Activated naive CD4-positive, alpha-beta T cell treated with anti-CD3 and anti-CD28 coated beads, Interleukin-2, amount 10 ng/mL, durations not matched to agents 7 days and 5 days (primary cell): ENCODE data around the gene MRPL21.
A peak's percentile ranks its signal among the peaks of the same experiment; 100 is the strongest.
"Not testable (repeated sequence)": the region's sequence is repeated elsewhere in the genome, so short reads cannot be mapped to it uniquely, and the experiment has no call there.

ENCODE experiments used
- CTCF ChIA-PET: fragments of 350-600 bp; sonication (Branson Sonifier 250); formaldehyde crosslinking; loops from one replicate; lab custom pipeline; 2021; ENCODE audit warnings: antibody characterized with exemption; lab: Charles Lee
- DNase-seq: peaks from one replicate; pipeline ENCODE4 v3.0.0-alpha.2; 2020
- H3K27ac Mint-ChIP-seq: one replicate; pipeline ENCODE4 v1.8.0; 2021; ENCODE audit warnings: mild to moderate bottlenecking, moderate library complexity, mixed read lengths
- H3K27me3 Mint-ChIP-seq: one replicate; pipeline ENCODE4 v1.8.0; 2021; ENCODE audit warnings: mild to moderate bottlenecking, mixed read lengths
- H3K36me3 Mint-ChIP-seq: one replicate; pipeline ENCODE4 v1.8.0; 2021; ENCODE audit warnings: mixed read lengths
- H3K4me1 Mint-ChIP-seq: one replicate; pipeline ENCODE4 v1.8.0; 2021; ENCODE audit warnings: mixed read lengths
- H3K4me3 Mint-ChIP-seq: one replicate; pipeline ENCODE4 v1.8.0; 2021; ENCODE audit warnings: mild to moderate bottlenecking, moderate library complexity, mixed read lengths
- H3K9me3 Mint-ChIP-seq: one replicate; pipeline ENCODE4 v1.8.0; 2021; ENCODE audit warnings: mixed read lengths

MRPL21 gene

GRCh38 chr11:68881320-68881719, 22.3 kb downstream of the MRPL21 start:
- CTCF ChIA-PET = no interaction called here
- H3K27ac Mint-ChIP-seq = no peak overlapping the region
- H3K36me3 Mint-ChIP-seq = peaks cover 2% of the 10 kb centered on the region
- no peaks in the 10 kb centered on the region for H3K4me1 Mint-ChIP-seq
- no peak overlapping the region for H3K4me3 Mint-ChIP-seq
- H3K27me3 Mint-ChIP-seq = no peaks in the 10 kb centered on the region
- no peak for DNase-seq
- H3K9me3 Mint-ChIP-seq = no peaks in the 10 kb centered on the region

DNA sequence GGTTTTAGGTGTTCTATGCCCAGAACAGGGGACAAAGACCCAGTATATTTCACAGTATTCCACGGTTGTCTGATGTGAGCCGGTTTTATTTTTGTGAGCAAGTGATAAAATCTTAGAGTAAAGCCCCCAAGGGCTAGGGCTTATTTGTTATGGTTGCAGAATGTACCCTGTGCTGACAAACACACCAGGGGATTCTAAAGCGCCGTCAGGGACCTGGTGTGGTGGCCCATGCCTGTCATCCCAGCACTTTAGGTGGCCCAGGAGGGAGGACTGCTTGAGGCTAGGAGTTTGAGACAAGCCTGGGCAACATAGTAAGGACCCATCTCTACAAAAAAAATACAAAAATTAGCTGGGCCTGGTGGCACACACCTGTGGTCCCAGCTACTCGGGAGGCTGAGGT, 22.8 kb downstream of the MRPL21 start:
- Mint-ChIP-seq H3K9me3 (no peaks in the 10 kb centered on the region), H3K36me3 (peaks cover 2% of the 10 kb centered on the region), H3K27me3 (no peaks in the 10 kb centered on the region), H3K4me3 (no peak overlapping the region), H3K27ac (no peak overlapping the region), H3K4me1 (no peaks in the 10 kb centered on the region)
- CTCF ChIA-PET = no interaction called here
- no peak for DNase-seq

GRCh38 chr11:68878022-68878421, 25.6 kb downstream of the MRPL21 start:
- no peak for DNase-seq
- Mint-ChIP-seq H3K27ac (no peak overlapping the region), H3K4me3 (no peak overlapping the region), H3K9me3 (no peaks in the 10 kb centered on the region), H3K27me3 (no peaks in the 10 kb centered on the region), H3K36me3 (peaks cover 2% of the 10 kb centered on the region), H3K4me1 (peaks cover 3% of the 10 kb centered on the region)
- CTCF ChIA-PET = no interaction called here

DNA sequence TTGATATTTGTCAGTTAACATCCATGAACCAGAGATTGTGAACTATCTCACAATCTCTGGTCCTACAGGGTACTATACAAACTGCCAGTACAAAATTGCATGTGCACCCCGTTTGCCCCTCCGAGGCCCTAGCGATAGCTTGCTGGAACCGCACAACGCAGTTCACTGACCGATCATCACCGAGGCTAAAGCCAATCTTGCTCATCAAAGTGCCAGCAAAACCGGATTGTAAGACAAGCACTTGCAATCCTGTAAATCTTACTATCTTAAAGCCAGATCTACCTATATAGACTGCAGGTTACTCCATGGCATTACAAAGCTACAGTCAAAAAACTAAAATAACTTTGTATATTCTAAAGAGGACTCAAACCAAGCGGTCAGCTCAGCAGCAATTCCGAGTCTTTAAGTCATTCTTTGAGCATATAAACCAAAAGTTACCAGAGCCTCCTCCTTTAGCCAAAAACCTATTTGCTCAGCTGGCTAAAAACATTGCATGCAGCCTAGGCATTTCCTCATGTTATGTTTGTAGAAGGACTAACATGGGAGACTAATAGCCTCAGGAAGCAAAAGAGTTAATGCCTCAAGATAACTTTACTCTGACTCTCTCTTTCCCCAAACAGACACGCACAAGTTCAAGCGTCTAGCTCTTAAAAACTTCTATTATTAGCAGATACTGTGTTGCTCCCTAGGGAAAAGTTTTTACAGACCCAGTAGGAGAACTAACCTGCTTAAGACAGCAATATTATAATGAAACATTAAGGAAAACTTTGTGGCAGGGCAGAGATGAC, 31.2 kb downstream of the MRPL21 start:
- DNase-seq = no peak
- Mint-ChIP-seq H3K36me3 (no peaks in the 10 kb centered on the region), H3K9me3 (no peaks in the 10 kb centered on the region), H3K27ac (no peak overlapping the region), H3K27me3 (peaks cover 41% of the 10 kb centered on the region), H3K4me3 (no peak overlapping the region), H3K4me1 (peaks cover 14% of the 10 kb centered on the region)
- CTCF ChIA-PET = no interaction called here

GRCh38 chr11:68870470-68870869, 33.2 kb downstream of the MRPL21 start:
- Mint-ChIP-seq H3K27me3 (peaks cover 41% of the 10 kb centered on the region), H3K4me3 (peak overlapping the region; percentile 64), H3K4me1 (peaks cover 14% of the 10 kb centered on the region), H3K27ac (no peak overlapping the region), H3K36me3 (no peaks in the 10 kb centered on the region), H3K9me3 (no peaks in the 10 kb centered on the region)
- DNase-seq = no peak
- CTCF ChIA-PET = no interaction called here

DNA sequence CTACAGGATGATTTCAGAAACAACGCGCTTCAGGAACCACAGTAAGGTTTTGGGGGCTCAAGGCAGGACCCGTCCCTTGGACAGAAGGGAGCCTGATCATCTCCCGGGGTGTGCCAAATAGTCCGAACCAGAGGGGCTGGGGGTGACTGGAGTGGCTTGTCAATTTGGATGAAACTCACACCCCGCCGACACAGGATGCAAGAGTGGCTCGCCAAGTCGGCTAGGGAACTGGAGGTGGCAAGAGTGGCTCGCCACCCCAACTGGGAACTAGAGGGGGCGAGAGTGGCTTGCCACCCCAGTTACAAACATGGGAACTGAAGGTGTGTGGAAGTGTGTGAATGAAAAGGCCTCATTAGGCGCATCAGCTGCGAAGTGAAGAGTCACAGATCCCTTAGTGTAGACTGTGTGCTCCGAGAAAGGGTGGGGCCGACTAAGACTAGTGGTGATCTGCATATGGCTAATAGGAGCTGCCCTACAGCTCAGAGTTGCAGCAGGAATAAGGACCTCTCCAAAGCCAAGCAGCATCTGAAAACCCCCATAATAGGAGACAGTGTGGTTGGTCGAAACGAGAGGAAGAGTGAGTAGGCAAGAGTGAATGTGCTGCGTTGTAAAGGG, 35.3 kb downstream of the MRPL21 start:
- H3K36me3 Mint-ChIP-seq = no peaks in the 10 kb centered on the region

DNA sequence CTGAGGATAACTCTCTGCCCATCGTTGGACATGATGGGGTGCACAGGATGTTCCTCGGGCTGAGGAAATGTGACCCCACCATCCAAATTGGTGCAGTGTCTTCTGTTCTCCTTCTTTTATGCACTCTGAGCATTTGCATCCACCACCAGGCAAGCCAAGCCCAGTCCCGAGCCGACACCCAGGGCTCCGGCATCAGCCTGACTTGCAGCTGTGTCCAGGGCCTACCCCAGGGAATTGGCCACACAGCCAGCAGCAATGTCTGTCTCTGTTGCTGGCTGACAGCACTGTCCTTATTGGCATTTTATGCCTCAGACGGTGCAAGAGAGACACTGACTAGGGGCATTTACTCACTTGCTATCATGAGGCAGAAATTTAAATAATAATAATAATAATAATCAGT, 36.6 kb downstream of the MRPL21 start:
- Mint-ChIP-seq H3K9me3 (peaks cover 8% of the 10 kb centered on the region), H3K4me3 (no peak overlapping the region), H3K36me3 (no peaks in the 10 kb centered on the region), H3K4me1 (peaks cover 11% of the 10 kb centered on the region), H3K27me3 (peaks cover 37% of the 10 kb centered on the region), H3K27ac (no peak overlapping the region)
- CTCF ChIA-PET = no interaction called here
- no peak for DNase-seq

More for the DNA sequence above, 35.3 kb downstream of the MRPL21 start:
- peaks cover 41% of the 10 kb centered on the region for H3K27me3 Mint-ChIP-seq
- no peak overlapping the region for H3K4me3 Mint-ChIP-seq
- no peak overlapping the region for H3K27ac Mint-ChIP-seq
- CTCF ChIA-PET = no interaction called here
- peaks cover 3% of the 10 kb centered on the region for H3K9me3 Mint-ChIP-seq
- H3K4me1 Mint-ChIP-seq = peaks cover 11% of the 10 kb centered on the region
- no peak for DNase-seq

DNA sequence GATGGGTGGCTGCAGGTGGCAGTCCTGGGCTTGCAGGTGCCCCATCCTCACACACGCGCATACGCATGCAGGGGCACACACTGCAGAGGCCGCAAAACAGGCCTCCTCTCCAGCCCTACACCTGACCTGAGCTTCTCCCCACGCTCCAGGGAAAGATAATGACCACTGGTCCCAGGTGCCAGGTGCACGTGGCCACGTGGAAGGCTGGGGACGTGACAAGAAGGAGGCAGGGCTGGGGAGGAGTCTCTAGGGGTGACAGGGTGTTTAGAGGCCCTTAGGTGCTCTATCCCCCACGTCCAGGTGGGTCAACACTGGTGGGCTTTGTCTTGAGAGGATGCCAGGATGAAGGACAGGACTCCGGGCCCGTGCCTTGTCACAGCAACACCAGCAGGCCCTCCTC, 38.4 kb downstream of the MRPL21 start:
- H3K27me3 Mint-ChIP-seq = peaks cover 24% of the 10 kb centered on the region
- peaks cover 9% of the 10 kb centered on the region for H3K4me1 Mint-ChIP-seq
- H3K9me3 Mint-ChIP-seq = peaks cover 8% of the 10 kb centered on the region
- CTCF ChIA-PET = no interaction called here
- no peak for DNase-seq
- H3K27ac Mint-ChIP-seq = no peak overlapping the region
- no peak overlapping the region for H3K4me3 Mint-ChIP-seq
- H3K36me3 Mint-ChIP-seq = no peaks in the 10 kb centered on the region

- CTCF ChIA-PET = no interaction called here
- DNase-seq = no peak
Measured at GRCh38 chr11:68863553-68864265, 39.9 kb downstream of the MRPL21 start.

GRCh38 chr11:68862421-68862820, 41.2 kb downstream of the MRPL21 start:
- H3K4me1 Mint-ChIP-seq = no peaks in the 10 kb centered on the region
- H3K36me3 Mint-ChIP-seq = no peaks in the 10 kb centered on the region
- H3K27ac Mint-ChIP-seq = no peak overlapping the region
- peaks cover 8% of the 10 kb centered on the region for H3K9me3 Mint-ChIP-seq
- H3K4me3 Mint-ChIP-seq = no peak overlapping the region
- peaks cover 7% of the 10 kb centered on the region for H3K27me3 Mint-ChIP-seq
- CTCF ChIA-PET = no interaction called here
- no peak for DNase-seq

More at GRCh38 chr11:68863553-68864265, 39.9 kb downstream of the MRPL21 start:
- Mint-ChIP-seq H3K4me1 (no peaks in the 10 kb centered on the region), H3K9me3 (peaks cover 8% of the 10 kb centered on the region), H3K27ac (no peak overlapping the region), H3K4me3 (no peak overlapping the region), H3K36me3 (no peaks in the 10 kb centered on the region), H3K27me3 (peaks cover 9% of the 10 kb centered on the region)

DNA sequence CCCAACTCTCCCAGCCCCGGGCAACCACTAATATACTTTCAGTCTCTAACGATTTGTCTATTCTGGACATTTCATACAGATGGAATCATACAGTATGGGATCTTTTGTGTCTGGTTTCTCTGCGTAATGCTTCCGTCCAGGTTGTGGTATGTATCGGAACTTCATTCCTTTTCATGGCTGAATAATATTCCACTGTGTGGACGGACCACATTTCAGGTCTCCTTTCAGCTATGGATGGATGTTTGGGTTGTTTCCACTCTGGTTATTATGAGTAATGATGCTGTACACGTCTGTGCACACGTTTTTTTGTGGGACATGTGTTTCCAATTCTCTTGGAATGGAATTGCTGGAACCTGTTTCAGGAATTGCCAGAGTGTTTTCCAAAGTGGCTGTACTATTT, 44.5 kb downstream of the MRPL21 start:
- no peak overlapping the region for H3K27ac Mint-ChIP-seq

DNA sequence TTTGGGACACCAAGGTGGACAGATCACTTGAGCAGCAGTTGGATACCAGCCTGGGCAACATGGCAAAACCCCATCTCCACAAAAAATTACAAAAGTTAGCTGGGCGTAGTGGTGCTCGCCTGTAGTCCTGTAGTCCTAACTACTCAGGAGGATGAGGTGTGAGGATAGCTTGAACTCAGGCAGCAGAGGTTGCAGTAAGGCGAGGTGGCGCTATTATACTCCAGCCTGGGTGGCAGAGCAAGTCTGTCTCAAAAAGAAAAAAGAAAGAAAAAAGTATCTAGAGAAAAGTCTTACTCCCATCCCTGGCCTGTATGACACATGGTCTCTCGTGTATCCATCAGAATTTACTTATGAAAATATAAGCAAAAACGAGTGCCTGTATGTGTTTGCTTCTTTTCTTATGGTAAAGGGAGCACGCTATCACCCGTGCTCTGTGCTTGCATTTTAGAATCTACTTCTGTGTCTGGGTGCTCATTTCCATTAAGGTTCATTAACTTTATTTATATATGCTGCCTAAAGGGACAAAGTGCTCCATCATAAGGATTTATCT, 46.5 kb downstream of the MRPL21 start:
- H3K36me3 Mint-ChIP-seq = no peaks in the 10 kb centered on the region
- H3K27me3 Mint-ChIP-seq = peaks cover 58% of the 10 kb centered on the region
- DNase-seq = no peak
- H3K27ac Mint-ChIP-seq = no peak overlapping the region
- CTCF ChIA-PET = no interaction called here
- H3K4me3 Mint-ChIP-seq = no peak overlapping the region
- H3K4me1 Mint-ChIP-seq = peaks cover 5% of the 10 kb centered on the region
- no peaks in the 10 kb centered on the region for H3K9me3 Mint-ChIP-seq

More for the DNA sequence above, 44.5 kb downstream of the MRPL21 start:
- H3K27me3 Mint-ChIP-seq = peaks cover 38% of the 10 kb centered on the region
- DNase-seq = no peak
- CTCF ChIA-PET = no interaction called here
- H3K9me3 Mint-ChIP-seq = peaks cover 8% of the 10 kb centered on the region
- H3K36me3 Mint-ChIP-seq = no peaks in the 10 kb centered on the region
- H3K4me1 Mint-ChIP-seq = peaks cover 5% of the 10 kb centered on the region
- no peak overlapping the region for H3K4me3 Mint-ChIP-seq

GRCh38 chr11:68856425-68857030, 47.1 kb downstream of the MRPL21 start:
- DNase-seq, H3K36me3 Mint-ChIP-seq, H3K4me3 Mint-ChIP-seq, H3K27ac Mint-ChIP-seq, H3K4me1 Mint-ChIP-seq, H3K9me3 Mint-ChIP-seq, CTCF ChIA-PET: not testable (repeated sequence)
- H3K27me3 Mint-ChIP-seq = peaks cover 62% of the 10 kb centered on the region
